ENCODE measurements around the gene PIPOX. TPM values are rescaled to one million over a fixed set of nuclear protein-coding genes. Genes with fewer than 3 reads are reported as not detected.

PIPOX gene
- total and polyA plus RNA-seq, 2 donors (not counting 3 experiments of a cell fraction or from before 2014, with no cell fraction given): 0.62 to 2.5 TPM

GRCh38 chr17:29032857-29033197 is 10.1 kb upstream of the PIPOX start:
- no peak overlapping the region for H3K27ac ChIP-seq (ENCODE audit: insufficient read depth, low read depth, low read length)
- peaks cover 44 to 47% of the 10 kb centered on the region in 2 experiments for H3K27me3 ChIP-seq (ENCODE audit: control insufficient read depth in 2 of 2, insufficient read depth in 2 of 2, low read length in 2 of 2)
- BruUV-seq (replicated peaks): no TSS peak
- no peak overlapping the region for H3K4me3 ChIP-seq (replicated peaks in 1 of 3; ENCODE audit: insufficient read depth in 1 of 3, low read depth in 1 of 3, low read length in 3 of 3)
- intact Hi-C loops (cut with micrococcal nuclease): no loop called here
- no peaks in the 10 kb centered on the region for H3K9me1 ChIP-seq (replicated peaks; ENCODE audit: control insufficient read depth, extremely low read depth, insufficient read depth, low read length)
- no peak overlapping the region for H3K4me2 ChIP-seq (ENCODE audit: insufficient read depth, low read length)
- dilution Hi-C loops (cut with MboI; ENCODE audit: extremely low pct_ligation_motif_present, low sequenced_read_pairs): no loop called here
- no peaks in the 10 kb centered on the region for H3K4me1 ChIP-seq (ENCODE audit: control insufficient read depth, extremely low read depth, insufficient read depth, low read length)
- DNase-seq (ENCODE audit: low read depth, low spot score) (no peak), FAIRE-seq (no peak)
- POLR2A ChIA-PET: no interaction called here
- no peaks in the 10 kb centered on the region for H3K79me2 ChIP-seq (ENCODE audit: control insufficient read depth, insufficient read depth, low read length)
- peaks cover 2% of the 10 kb centered on the region for H3K9me3 ChIP-seq (replicated peaks; ENCODE audit: control insufficient read depth, insufficient read depth, low read length)
- TF ChIP-seq GATA2 (IDR thresholded peaks at IDR 0.05; ENCODE audit: insufficient read depth, insufficient read length, low read depth, low read length): no peak
- CTCF ChIA-PET: no interaction called here
- no peaks in the 10 kb centered on the region for H4K20me1 ChIP-seq (replicated peaks; ENCODE audit: control insufficient read depth, extremely low read depth, insufficient read depth, low read length)
- no peaks in the 10 kb centered on the region for H3K36me3 ChIP-seq (ENCODE audit: control insufficient read depth in 2 of 2, extremely low read depth in 1 of 2, insufficient read depth in 2 of 2, low read length in 2 of 2)
- H2AFZ ChIP-seq (ENCODE audit: low read depth, low read length): no peak overlapping the region
- H3K9ac ChIP-seq (replicated peaks; ENCODE audit: extremely low read depth, insufficient read depth, low read length): no peak overlapping the region

GRCh38 chr17:29034510-29034909 is 8.4 kb upstream of the PIPOX start:
- no peak for DNase-seq (ENCODE audit: low read depth, low spot score)
- intact Hi-C loops (cut with micrococcal nuclease): no loop called here
- ChIA-PET CTCF (interaction anchor here (0.9 to 1.4 kb wide), 3 partner anchors 8 to 69 kb away, joined by 3 to 6 read pairs (median 3); partner anchors contain the start of gene PIPOX), POLR2A (no interaction called here)
- Histone ChIP-seq H3K9me3 (replicated peaks; ENCODE audit: control insufficient read depth, insufficient read depth, low read length) (peaks cover 2% of the 10 kb centered on the region), H3K79me2 (ENCODE audit: control insufficient read depth, insufficient read depth, low read length) (no peaks in the 10 kb centered on the region), H4K20me1 (replicated peaks; ENCODE audit: control insufficient read depth, extremely low read depth, insufficient read depth, low read length) (no peaks in the 10 kb centered on the region), H3K9ac (replicated peaks; ENCODE audit: extremely low read depth, insufficient read depth, low read length) (no peak overlapping the region), H3K4me1 (ENCODE audit: control insufficient read depth, extremely low read depth, insufficient read depth, low read length) (no peaks in the 10 kb centered on the region), H3K27ac (ENCODE audit: insufficient read depth, low read depth, low read length) (no peak overlapping the region), H3K27me3 (ENCODE audit: control insufficient read depth in 2 of 2, insufficient read depth in 2 of 2, low read length in 2 of 2) (peaks cover 54 to 61% of the 10 kb centered on the region in 2 experiments), H3K9me1 (replicated peaks; ENCODE audit: control insufficient read depth, extremely low read depth, insufficient read depth, low read length) (no peaks in the 10 kb centered on the region), H2AFZ (ENCODE audit: low read depth, low read length) (no peak overlapping the region), H3K36me3 (ENCODE audit: control insufficient read depth in 2 of 2, extremely low read depth in 1 of 2, insufficient read depth in 2 of 2, low read length in 2 of 2) (no peaks in the 10 kb centered on the region), H3K4me3 (replicated peaks in 1 of 3; ENCODE audit: insufficient read depth in 1 of 3, low read depth in 1 of 3, low read length in 3 of 3) (no peak overlapping the region), H3K4me2 (ENCODE audit: insufficient read depth, low read length) (no peak overlapping the region)
- FAIRE-seq: no peak
- dilution Hi-C loops (cut with MboI; ENCODE audit: extremely low pct_ligation_motif_present, low sequenced_read_pairs): no loop called here
- TF ChIP-seq POLR2A (IDR thresholded peaks at IDR 0.05; ENCODE audit: low read depth, low read length) (no peak), MYC (IDR thresholded peaks at IDR 0.05; ENCODE audit: low read depth, low read length) (no peak), GATA2 (IDR thresholded peaks at IDR 0.05; ENCODE audit: insufficient read depth, insufficient read length, low read depth, low read length) (no peak), FOS (IDR thresholded peaks at IDR 0.05; ENCODE audit: borderline replicate concordance, insufficient read depth, low read length) (no peak), EZH2 (IDR thresholded peaks at IDR 0.05; ENCODE audit: borderline replicate concordance, low read depth, low read length, severe bottlenecking) (no peak), MAX (IDR thresholded peaks at IDR 0.05; ENCODE audit: insufficient read depth, insufficient read length) (no peak), POLR2AphosphoS5 (IDR thresholded peaks at IDR 0.05; ENCODE audit: insufficient read depth, low read depth, low read length) (no peak), JUN (IDR thresholded peaks at IDR 0.05; ENCODE audit: borderline replicate concordance, insufficient read depth, insufficient read length, low read depth) (no peak), CTCF (IDR thresholded peaks at IDR 0.05; ENCODE audit: extremely low read depth in 1 of 2, insufficient read depth in 1 of 2, low read depth in 1 of 2, low read length in 2 of 2) (no peak)
- no TSS peak for BruUV-seq (replicated peaks)
